Stimulated activated naive CD8-positive, alpha-beta T cell treated with anti-CD3 and anti-CD28 coated beads, Interleukin-15, Interleukin-2, amounts not matched to agents 100 U/mL and 50 U/mL, for 24 hours (primary cell): Measurements from ENCODE around the gene STYXL1.
"Not testable (repeated sequence)": the region's sequence is repeated elsewhere in the genome, so short reads cannot be mapped to it uniquely, and the experiment has no call there.

Experiments
- ATAC-seq: fragments of 150-1000 bp; cut with Tn5 transposase; one replicate; pipeline ENCODE4 v1.10.0; 2021
- DNase-seq: peaks from one replicate; pipeline ENCODE4 v3.0.0; 2021

STYXL1 gene

GRCh38 chr7:76065016-76065612, 17.3 kb upstream of the STYXL1 start:
- ATAC-seq (peak; percentile 78), DNase-seq (peak; percentile 18)

- DNase-seq (no peak), ATAC-seq (no peak)
Measured at GRCh38 chr7:76064208-76064970, 16.6 kb upstream of the STYXL1 start.

GRCh38 chr7:76063525-76063924, 15.7 kb upstream of the STYXL1 start:
- ATAC-seq: no peak

GRCh38 chr7:76063114-76063513, 15.3 kb upstream of the STYXL1 start:
- DNase-seq (no peak), ATAC-seq (no peak)

More at GRCh38 chr7:76063525-76063924, 15.7 kb upstream of the STYXL1 start:
- no peak for DNase-seq

GRCh38 chr7:76062254-76062653, 14.5 kb upstream of the STYXL1 start:
- no peak for ATAC-seq
- DNase-seq: no peak

- DNase-seq (no peak), ATAC-seq (no peak)
Measured at GRCh38 chr7:76060842-76061241, 13.0 kb upstream of the STYXL1 start.

GRCh38 chr7:76058745-76059144, 10.9 kb upstream of the STYXL1 start:
- ATAC-seq, DNase-seq: not testable (repeated sequence)

GRCh38 chr7:76057813-76058145, 10.0 kb upstream of the STYXL1 start:
- no peak for ATAC-seq
- DNase-seq: no peak

- ATAC-seq (no peak), DNase-seq (no peak)
Measured at GRCh38 chr7:76057103-76057812, 9.5 kb upstream of the STYXL1 start.

GRCh38 chr7:76056241-76056640, 8.4 kb upstream of the STYXL1 start:
- no peak for ATAC-seq
- no peak for DNase-seq

- ATAC-seq: no peak
- DNase-seq: no peak
Measured at GRCh38 chr7:76054123-76055120, 6.6 kb upstream of the STYXL1 start.

GRCh38 chr7:76053461-76053860, 5.7 kb upstream of the STYXL1 start:
- DNase-seq: no peak
- ATAC-seq: no peak

GRCh38 chr7:76052681-76053080, 4.9 kb upstream of the STYXL1 start:
- not testable (repeated sequence) for ATAC-seq, DNase-seq

- no peak for DNase-seq
- ATAC-seq: no peak
Measured at GRCh38 chr7:76051840-76052239, 4.0 kb upstream of the STYXL1 start.

GRCh38 chr7:76050545-76050944, 2.7 kb upstream of the STYXL1 start:
- ATAC-seq (no peak), DNase-seq (no peak)

- ATAC-seq (no peak), DNase-seq (peak; percentile 10)
Measured at GRCh38 chr7:76049295-76049694, 1.5 kb upstream of the STYXL1 start.

GRCh38 chr7:76048668-76048988, 828 bp upstream of the STYXL1 start:
- peak; percentile 30 for DNase-seq
- no peak for ATAC-seq

GRCh38 chr7:76047305-76047810, 442 bp downstream of the STYXL1 start:
- ATAC-seq (no peak), DNase-seq (no peak)

GRCh38 chr7:76044375-76044865, 3.4 kb downstream of the STYXL1 start:
- ATAC-seq: no peak

GRCh38 chr7:76040126-76040525, 7.7 kb downstream of the STYXL1 start:
- DNase-seq: no peak

More at GRCh38 chr7:76044375-76044865, 3.4 kb downstream of the STYXL1 start:
- DNase-seq: no peak

GRCh38 chr7:76037310-76037709, 10.5 kb downstream of the STYXL1 start:
- DNase-seq (no peak), ATAC-seq (no peak)

More at GRCh38 chr7:76040126-76040525, 7.7 kb downstream of the STYXL1 start:
- no peak for ATAC-seq

GRCh38 chr7:76031964-76032363, 15.8 kb downstream of the STYXL1 start:
- ATAC-seq (no peak), DNase-seq (no peak)
